HG03135 (cell line): ENCODE results near the gene PALLD.

Source experiments
- ATAC-seq: cut with Tn5 transposase; IDR thresholded peaks from one replicate; pipeline ENCODE4 v1.9.1; 2021; ENCODE audit warnings: mild to moderate bottlenecking, moderate library complexity; ENCODE audit not compliant: unreplicated experiment

Gene PALLD

DNA sequence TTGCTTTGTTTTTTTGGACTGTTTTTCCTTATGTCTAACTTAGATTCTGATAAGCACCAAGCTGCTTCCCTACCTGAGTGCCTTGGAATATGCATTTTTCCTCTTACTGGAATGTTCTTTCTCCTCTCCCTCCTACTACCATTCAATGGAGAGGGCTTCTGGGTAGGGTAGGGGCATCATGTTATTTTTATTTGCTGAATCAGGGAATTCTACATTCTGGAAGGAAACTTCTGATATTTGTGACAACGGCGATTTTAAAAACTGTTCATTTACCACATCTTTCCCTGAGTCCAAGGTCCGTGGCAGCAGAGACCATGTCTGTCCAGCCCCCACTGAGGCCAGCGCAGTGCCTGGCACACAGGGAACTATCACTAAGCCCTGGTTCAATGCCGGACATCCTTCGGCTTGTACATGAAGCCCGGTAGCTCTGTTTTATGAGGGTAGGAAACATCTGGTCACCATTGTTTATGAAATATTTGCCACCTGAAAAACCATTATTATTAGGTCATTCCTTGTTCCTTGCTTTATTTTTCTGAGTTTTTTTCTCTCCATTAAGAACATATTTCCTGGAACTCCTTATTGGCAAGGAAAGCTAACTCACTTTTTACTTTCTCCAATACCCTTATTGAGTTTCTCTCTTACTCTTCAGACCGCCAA, 57.0 kb downstream of the PALLD start:
- no peak for ATAC-seq

DNA sequence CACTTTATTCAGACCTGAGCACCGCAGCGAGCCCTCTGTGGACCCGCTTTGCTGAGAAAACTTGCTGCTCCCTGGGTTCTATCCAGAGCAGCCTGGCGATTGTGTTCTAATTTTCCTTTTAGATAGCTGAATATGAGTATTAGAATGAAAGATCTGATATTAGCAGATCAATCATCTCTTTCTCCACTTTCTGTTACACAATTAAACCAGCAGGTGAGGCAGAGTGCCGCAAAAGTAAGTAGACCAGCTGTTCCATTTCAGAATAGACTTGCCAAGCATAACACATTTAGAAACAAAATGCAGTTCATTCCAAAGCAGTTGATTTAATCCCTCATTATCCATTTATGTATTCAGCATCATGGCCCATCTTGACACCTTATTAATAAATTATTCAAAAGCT, 58.6 kb downstream of the PALLD start:
- ATAC-seq: no peak

DNA sequence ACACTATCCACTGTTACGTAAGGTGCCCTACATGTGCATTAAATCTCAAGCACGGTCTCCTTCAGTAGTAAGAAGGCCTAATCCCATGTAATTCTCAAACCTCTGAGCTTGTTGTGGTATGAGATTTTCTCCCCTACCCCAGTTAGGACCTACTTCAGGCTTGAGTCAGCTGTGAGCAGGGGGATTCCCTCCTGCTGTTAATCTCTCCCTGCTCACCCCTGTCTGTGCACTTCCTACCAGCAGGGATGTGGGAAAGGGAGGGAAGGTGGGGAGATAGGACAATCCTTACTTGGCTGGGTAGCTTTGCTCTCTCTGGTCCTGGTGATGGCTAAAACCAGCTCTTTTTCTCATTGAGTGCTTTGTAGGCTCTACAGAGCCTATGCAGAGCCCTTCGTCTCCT, 60.8 kb downstream of the PALLD start:
- no peak for ATAC-seq

DNA sequence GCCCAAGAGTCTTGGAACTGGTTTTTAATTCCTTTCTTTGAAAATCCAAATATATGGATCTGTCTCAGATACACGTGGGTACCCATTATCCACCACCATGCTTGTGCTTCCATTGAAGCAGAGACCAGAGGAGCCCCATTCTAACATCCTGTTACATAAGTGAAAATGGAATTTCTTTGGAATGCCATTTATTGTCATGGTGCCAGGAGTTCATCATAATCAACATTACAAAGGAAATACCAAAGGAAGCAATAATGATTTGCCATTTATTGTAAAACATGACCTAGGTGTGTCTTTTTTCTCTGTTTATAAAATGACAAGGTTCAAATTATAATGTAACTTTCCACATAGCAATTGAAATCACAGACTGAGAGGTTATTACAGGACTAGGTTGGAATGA, 61.7 kb downstream of the PALLD start:
- no peak for ATAC-seq

DNA sequence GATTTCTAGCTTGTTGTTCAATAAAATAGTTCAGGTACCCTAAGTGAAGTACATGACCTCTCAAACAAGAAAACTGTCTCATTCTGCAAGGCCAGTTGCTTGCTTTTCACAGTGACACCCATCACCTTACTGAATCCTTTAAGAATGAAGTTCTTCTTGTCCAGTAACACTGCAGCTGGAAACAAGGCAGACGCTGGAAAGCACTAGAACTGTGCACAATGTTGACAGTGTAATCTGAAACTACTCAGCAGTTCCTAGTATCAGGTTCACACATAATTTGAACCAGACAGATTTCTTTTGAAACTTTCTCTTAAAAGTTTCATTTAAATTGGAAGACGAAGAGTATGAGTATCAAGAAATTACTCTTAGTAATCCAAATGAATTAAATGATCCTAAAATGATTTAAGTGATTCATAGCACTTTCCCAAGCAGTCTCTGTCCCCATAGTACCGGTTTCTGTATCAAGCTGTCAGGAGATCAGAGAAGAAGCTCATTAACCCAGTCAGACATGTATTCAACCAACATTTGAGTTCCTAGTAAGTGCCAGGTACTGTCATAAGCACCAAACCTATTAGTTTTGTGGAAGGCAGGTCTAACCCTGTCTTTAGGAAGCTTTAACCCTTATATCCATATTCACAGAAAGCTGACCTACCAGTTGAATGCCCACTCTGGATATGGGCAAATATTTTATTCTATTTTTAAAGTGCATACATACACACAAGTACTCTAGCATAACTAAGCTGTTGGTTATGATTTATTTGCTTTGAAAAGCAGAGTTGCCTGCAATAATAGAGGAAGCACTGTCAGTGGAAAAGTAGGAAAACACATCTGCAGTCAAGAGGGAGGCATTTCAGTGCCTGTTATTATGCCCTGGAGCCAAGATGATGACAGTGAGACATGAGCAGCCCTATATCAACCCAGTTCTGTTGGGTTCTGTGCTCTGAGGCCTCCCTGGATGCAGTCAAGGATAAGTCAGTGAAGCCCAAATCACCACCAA, 63.6 kb downstream of the PALLD start:
- no peak for ATAC-seq

DNA sequence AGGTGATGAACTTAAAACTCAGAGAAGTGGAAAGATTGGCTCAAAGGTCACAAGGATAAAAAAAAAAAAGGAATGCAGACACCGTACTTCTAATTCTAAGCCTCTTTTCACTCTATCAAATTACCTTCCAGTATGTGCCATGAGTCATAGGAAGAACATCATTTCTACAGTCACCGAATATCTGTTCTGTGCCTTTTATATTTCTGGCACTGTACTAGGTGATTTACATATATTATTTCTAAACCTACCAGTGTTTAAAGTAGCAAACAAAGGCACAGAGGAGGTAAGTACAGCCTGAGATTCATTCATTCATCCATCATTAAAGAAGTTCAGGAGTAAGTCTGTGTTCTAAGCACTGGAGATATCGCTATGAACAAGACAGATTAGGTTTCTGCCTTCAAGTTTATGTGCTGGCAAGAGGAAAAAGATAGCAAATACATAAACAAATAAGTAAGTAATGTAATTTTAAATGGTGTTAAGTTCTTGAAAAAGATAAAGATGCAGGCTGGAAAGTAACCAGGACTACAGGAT, 65.3 kb downstream of the PALLD start:
- no peak for ATAC-seq

DNA sequence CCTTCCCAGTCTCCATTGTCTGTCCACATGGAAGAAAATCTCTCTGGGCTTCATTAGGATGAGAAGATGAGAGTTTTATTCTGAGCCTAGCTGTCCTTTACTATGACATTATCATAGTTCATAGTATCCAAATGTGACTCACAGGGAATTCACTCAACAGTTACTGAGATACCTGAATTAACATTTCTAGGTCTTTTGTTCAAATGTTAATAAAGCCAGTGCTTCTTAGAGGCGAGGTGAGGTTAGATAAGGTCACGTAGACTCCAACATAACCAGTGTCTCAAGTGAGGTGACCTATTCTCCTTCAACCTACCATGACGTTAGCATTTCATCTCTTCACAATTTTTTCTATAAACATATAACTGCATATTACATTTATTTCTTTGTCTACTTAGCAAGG, 67.2 kb downstream of the PALLD start:
- no peak for ATAC-seq

DNA sequence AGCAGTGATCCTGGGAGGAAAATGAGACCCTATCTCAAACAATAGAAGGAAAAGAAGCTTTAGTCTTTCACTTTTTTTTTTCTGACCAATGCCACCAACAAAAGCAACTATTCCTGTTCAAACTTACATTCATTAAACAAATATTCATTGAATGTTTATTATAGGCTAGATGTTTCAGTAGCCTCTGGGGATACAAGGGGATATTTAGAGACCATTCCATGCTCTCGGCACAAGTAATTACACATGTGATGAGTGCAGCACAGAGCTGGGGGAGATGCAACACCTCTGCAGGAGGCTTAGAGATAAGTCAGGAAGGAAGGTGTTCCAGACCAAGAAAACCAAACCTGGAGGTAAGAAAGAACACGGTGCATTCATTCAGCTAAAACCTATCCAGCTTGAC, 68.3 kb downstream of the PALLD start:
- ATAC-seq: no peak

DNA sequence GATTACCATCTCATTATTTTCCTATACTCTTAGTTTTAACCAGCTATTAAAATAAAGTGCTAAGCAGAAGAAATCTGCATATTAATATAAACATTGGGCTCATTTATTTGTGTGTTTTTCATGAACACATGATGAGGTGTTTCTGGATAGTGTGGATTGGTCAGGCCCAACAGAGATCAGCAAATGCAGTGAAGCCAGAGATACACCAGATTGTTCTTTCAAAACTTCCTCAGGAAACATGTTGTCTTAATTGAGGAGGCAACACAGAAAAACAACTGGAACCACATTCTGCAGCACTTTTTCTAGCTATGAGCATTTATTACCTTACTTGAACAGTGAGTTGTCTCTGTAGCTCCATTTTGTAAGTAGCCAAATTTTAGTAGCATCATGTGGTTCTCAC, 69.9 kb downstream of the PALLD start:
- no peak for ATAC-seq

DNA sequence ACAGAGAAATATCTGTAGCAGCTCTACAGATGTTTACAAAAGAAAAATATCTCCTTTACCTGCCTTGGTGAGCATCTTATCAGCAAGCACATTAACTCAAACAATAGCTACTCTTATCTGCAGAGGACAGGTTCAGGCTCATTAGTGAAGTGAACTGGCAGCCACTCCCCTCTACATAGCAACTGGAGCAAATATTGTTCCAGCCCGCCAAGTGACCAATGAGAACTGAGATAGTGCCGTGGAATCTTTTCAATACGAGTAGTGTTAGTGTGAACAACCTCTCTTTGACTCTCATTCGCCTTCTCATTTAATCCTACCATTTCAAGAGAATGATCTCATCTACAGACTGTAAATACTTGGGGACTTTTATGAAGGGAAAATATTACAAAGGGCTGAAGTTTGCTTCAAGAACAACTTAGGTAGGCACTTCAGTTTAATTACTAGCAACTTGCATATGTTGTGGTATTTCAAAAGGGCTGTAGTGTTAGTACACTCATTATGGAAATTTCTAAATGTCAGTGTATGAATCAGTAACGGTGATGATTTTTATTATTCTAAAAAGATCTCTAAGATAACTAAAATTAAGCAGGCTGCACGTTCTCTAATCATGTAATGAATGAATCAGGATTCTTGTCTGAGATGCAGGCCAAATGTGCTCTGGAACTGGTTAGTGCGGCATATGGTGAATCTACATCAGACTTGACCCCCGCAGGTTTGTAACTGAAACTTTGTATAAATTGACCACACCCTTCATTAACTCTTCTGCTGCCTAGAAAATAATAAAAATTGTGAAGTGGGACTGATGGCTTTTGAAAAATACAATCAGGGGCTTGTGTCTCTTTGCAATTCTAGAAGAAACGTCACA, 72.4 kb downstream of the PALLD start:
- ATAC-seq: no peak

DNA sequence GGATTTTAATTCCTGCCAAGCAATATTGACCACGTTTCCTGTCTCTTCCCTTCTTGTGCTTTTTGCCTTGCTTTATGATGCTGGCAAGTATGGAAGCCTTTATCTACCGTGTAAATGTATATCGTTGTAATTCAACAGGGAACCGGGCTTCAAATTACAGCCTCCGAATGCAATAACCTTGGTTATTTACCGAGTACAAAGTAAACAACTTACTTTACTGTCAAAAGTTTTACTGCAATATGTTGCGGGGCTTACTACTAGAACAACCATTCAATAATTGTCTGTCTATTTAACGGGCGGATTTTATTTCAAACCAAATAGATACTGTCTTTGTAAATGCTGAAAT, 73.1 kb downstream of the PALLD start:
- ATAC-seq: no peak

DNA sequence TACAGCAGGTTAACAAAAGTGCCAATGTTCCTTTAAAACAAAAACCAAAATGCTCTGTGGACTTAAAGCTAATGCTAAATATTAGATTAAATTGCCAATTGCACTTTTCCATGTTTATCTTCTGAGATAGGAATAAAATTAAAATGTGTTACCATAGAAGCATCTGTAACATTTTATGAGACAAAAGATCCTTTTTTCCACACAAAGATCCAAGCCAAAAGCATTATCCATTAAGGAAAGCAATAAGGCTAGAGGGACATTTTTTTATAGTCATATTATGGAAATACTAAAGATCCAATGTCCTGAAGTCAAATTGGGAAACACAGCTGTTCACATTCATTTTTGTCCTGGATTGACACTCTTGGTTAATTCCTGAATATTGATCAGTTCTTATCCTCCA, 73.6 kb downstream of the PALLD start:
- no peak for ATAC-seq

DNA sequence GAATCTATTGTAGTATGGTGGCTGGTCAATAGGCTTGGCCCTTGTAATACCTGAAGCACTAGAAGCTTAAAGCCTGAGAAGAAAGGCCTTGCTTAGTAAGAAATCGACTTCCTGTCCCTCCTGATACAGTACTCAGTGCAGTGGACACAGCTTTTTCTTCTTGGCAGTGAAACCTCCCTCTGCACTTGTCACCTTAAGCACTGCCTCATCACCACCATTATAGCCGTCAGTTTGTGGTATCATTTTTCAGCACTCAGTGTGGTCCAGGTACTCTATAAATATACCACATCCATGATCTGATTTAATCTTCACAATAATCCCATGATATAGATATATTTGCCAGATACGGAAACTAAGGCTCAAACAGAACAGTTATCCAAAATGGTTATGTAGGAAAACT, 75.2 kb downstream of the PALLD start:
- ATAC-seq: no peak

DNA sequence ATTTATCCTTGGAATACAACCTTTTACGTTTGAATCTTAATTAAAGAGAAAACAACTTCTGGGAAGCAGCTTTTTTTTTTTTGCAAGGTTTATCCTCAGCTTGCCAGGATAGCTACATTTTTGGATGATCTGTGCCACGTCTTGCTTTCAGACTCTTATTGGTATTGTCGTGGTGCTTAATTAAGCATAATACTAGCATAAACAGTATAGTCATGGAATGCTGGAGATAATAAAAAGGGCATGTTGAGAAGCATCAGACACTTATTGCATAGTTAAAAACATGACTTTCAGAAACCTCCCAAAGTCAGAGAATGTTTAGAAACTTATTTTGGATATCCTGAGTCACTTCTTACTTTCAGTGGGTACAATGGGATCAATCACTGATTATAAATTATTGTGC, 77.0 kb downstream of the PALLD start:
- ATAC-seq: no peak

DNA sequence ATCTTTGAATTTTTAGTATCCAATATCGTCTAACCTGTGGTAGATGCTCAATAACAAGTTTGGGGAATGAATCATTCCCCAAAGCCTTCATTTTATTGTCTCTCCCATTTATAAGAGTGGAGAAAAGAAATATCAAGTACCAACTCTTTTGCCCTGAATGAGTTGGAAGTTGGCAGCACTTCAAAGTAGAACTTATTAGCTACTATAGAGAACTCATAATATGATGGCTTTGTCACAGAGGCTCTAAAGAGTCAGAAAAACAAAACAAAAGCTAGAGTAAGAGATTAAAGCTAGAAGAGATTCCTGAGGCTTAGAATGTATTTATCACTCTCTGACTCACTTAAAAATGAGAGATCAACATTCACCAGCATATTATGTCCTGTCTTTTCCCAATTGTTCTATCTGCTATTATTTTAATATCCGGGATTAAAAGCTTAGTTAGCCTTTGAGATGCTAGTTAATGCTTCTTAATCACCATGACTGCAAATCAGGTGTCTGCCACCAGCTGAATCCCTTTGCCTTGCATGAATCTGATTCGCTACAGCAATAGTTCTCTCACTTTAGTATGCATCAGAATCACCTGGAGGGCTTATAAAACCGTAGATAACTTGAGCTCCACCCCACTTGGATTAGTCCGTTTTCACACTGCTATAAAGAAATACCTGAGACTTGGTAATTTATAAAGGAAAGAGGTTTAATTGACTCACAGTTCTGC, 77.9 kb downstream of the PALLD start:
- ATAC-seq: no peak

DNA sequence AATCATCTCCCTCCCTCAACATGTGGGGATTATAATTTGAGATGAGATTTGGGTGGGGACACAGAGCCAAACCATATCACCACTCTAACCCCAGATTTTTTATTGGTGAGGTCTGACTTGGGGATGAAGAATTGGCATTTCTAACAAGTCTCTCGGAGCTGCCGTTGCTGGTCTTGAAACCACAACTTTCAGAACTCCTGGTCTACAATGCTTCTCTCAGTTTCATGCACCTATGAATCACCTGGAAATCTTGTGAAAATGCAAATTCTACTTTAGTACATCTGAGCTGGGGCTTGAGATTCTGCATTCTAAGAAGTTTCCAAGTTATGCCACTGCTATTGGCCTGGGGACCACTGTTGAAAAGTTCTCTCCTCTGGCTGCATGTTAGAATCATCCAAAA, 78.6 kb downstream of the PALLD start:
- no peak for ATAC-seq

DNA sequence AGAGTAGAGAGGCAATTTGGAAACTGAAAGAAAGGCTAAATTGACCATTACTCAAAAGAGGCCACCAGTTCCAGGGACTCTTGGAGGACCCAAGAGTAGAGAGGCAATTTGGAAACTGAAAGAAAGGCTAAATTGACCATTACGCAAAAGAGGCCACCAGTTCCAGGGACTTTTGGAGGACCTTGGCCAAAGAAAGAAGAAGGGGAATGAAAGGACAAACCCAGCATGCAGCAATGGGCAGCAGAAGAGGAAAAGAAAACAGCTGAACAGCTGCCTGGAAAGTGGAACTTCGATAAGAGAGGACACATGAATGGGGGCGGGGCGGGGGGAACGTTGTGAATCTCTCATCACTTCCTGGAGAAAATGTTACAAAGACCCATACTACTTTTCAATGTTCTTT, 80.8 kb downstream of the PALLD start:
- no peak for ATAC-seq

DNA sequence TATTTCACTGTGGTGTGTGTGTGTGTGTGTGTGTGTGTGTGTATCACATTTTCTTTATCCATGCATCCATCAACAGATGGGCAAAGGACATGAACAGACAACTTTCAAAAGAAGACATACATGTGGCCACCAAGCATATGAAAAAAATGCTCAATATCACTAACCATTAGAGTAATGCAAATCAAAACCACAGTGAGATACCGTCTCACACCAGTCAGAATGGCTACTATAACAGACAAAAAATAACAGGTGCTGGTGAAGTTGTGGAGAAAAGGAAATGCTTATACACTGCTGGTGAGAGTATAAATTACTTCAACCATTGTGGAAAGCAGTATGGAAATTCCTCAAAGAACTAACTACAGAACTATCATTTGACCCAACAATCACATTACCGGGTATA, 83.4 kb downstream of the PALLD start:
- ATAC-seq: no peak

DNA sequence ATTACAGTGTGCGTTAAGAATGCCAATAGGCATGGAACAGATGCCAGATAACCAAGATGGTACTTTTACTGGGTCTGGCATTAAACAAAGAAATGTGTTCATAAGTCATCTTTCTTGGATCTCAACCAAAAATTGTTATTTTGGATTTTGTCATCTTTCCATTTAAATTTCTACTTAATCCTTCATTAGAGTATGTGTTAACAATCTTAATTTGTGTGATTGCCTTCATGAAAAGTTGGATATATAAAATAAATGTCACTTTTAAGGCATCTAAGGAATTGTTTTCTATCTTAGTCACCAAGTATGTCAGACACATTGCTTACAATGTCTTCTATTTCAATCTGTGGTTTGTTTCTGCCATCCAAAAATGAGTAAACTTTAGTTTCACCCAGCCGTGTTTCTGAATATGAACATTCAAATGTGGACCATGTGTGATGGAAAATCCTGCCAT, 87.5 kb downstream of the PALLD start:
- ATAC-seq: no peak
